Endothelial cell of umbilical vein (primary cell): Measurements from ENCODE around the gene RLF. TPM values are rescaled to one million over a fixed set of nuclear protein-coding genes. Genes with fewer than 3 reads are reported as not detected.
"Not testable (repeated sequence)": the region's sequence is repeated elsewhere in the genome, so short reads cannot be mapped to it uniquely, and the experiment has no call there.

Experiments
- BruUV-seq: library from RNA; stranded (reverse); fragments of 400-500 nt; replicated peaks from 2 replicates; lab custom pipeline; 2021; lab: Mats Ljungman, UMichigan
- CTCF ChIA-PET: fragments of 300-600, 350-600 bp; sonication (Branson Sonifier 250); formaldehyde crosslinking; loops from one replicate; lab custom pipeline; 2021; ENCODE audit warnings: antibody characterized with exemption, inconsistent platforms; lab: Charles Lee
- POLR2A ChIA-PET: fragments of 300-600, 350-600 bp; sonication (Branson Sonifier 250); formaldehyde crosslinking; loops from one replicate; lab custom pipeline; 2021; ENCODE audit warnings: antibody characterized with exemption, inconsistent platforms; lab: Charles Lee
- DNase-seq: peaks from one replicate; pipeline ENCODE4 v3.0.0-alpha.2; 2011; ENCODE audit warnings: low read depth, low spot score
- FAIRE-seq: peaks from 2 replicates; lab custom pipeline; 2011; peaks lifted over from hg19 to GRCh38; lab: Jason Lieb, UNC
- H2AFZ ChIP-seq: 2 replicates; pipeline ENCODE4 v1.6.0; 2012; ENCODE audit warnings: low read depth, low read length, control low read depth, inconsistent platforms
- H3K27ac ChIP-seq: 2 replicates; pipeline ENCODE4 v1.5.1; 2011; ENCODE audit warnings: low read depth, mild to moderate bottlenecking, control low read depth, low read length, moderate library complexity; ENCODE audit not compliant: insufficient read depth
- H3K27me3 ChIP-seq, 2 experiments: 2 replicates each; pipeline versions ENCODE4 v1.6.0 to v1.6.1; 2011; ENCODE audit warnings: low read length in 2 of 2, mixed read lengths in 1 of 2; ENCODE audit not compliant: control insufficient read depth in 2 of 2, insufficient read depth in 2 of 2
- H3K36me3 ChIP-seq, 2 experiments: 2 replicates in 1 of 2; 3 replicates in 1 of 2; pipeline ENCODE4 v1.5.1; 2011; ENCODE audit warnings: low read length in 2 of 2, mild to moderate bottlenecking in 1 of 2, moderate library complexity in 1 of 2; ENCODE audit not compliant: control insufficient read depth in 2 of 2, insufficient read depth in 2 of 2; ENCODE audit errors: extremely low read depth in 1 of 2
- H3K4me1 ChIP-seq: 3 replicates; pipeline ENCODE4 v1.5.1; 2011; ENCODE audit warnings: mild to moderate bottlenecking, low read length; ENCODE audit not compliant: control insufficient read depth, insufficient read depth; ENCODE audit errors: extremely low read depth
- H3K4me2 ChIP-seq: 2 replicates; pipeline ENCODE4 v1.6.1; 2011; ENCODE audit warnings: low read length, control low read depth, mixed read lengths; ENCODE audit not compliant: insufficient read depth
- H3K4me3 ChIP-seq, 3 experiments: fragments of 200-600 bp in 1 of 3; sonication (generic), shearing (Covaris generic) in 1 of 3; replicated peaks in 1 of 3; 2 replicates each; pipeline ENCODE4 v1.5.1; 2011 to 2016; ENCODE audit warnings: control low read depth in 3 of 3, low read length in 3 of 3, mild to moderate bottlenecking in 2 of 3, inconsistent platforms in 1 of 3, low read depth in 1 of 3, moderate library complexity in 1 of 3; ENCODE audit not compliant: insufficient read depth in 1 of 3
- H3K79me2 ChIP-seq: 2 replicates; pipeline ENCODE4 v1.6.0; 2012; ENCODE audit warnings: low read length, inconsistent platforms; ENCODE audit not compliant: control insufficient read depth, insufficient read depth
- H3K9ac ChIP-seq: replicated peaks from 2 replicates; pipeline ENCODE3; 2011; ENCODE audit warnings: low read length, control low read depth; ENCODE audit not compliant: insufficient read depth; ENCODE audit errors: extremely low read depth
- H3K9me1 ChIP-seq: replicated peaks from 3 replicates; pipeline ENCODE4 v1.6.0; 2011; ENCODE audit warnings: mild to moderate bottlenecking, low read length; ENCODE audit not compliant: control insufficient read depth, insufficient read depth; ENCODE audit errors: extremely low read depth
- H3K9me3 ChIP-seq: replicated peaks from 2 replicates; pipeline ENCODE4 v1.5.1; 2012; ENCODE audit warnings: low read length, inconsistent platforms; ENCODE audit not compliant: control insufficient read depth, insufficient read depth
- H4K20me1 ChIP-seq: replicated peaks from 2 replicates; pipeline ENCODE3; 2011; ENCODE audit warnings: mild to moderate bottlenecking, low read length; ENCODE audit not compliant: control insufficient read depth, insufficient read depth; ENCODE audit errors: extremely low read depth
- EZH2 ChIP-seq: IDR thresholded peaks from 2 replicates; pipeline ENCODE4 v1.6.1; 2012; ENCODE audit warnings: borderline replicate concordance, low read depth, mild to moderate bottlenecking, moderate library complexity, low read length, inconsistent platforms; ENCODE audit not compliant: severe bottlenecking
- FOS ChIP-seq: IDR thresholded peaks from 2 replicates; pipeline ENCODE4 v1.6.1; 2011; ENCODE audit warnings: mild to moderate bottlenecking, low read length, moderate library complexity, borderline replicate concordance; ENCODE audit not compliant: insufficient read depth
- GATA2 ChIP-seq: IDR thresholded peaks from 2 replicates; pipeline ENCODE4 v1.7.0; 2011; ENCODE audit warnings: low read depth, mild to moderate bottlenecking, moderate library complexity, mixed read lengths, low read length; ENCODE audit not compliant: insufficient read length, insufficient read depth
- JUN ChIP-seq: IDR thresholded peaks from 2 replicates; pipeline ENCODE4 v1.6.1; 2011; ENCODE audit warnings: borderline replicate concordance, low read depth; ENCODE audit not compliant: insufficient read length, insufficient read depth
- MYC ChIP-seq: IDR thresholded peaks from one replicate; pipeline ENCODE4 v1.6.1; 2011; ENCODE audit warnings: mild to moderate bottlenecking, low read depth, low read length
- POLR2A ChIP-seq: IDR thresholded peaks from 2 replicates; pipeline ENCODE4 v1.6.1; 2012; ENCODE audit warnings: low read depth, mild to moderate bottlenecking, control low read depth, low read length
- POLR2AphosphoS5 ChIP-seq: IDR thresholded peaks from 2 replicates; pipeline ENCODE4 v1.6.1; 2012; ENCODE audit warnings: low read depth, mild to moderate bottlenecking, control low read depth, low read length, moderate library complexity; ENCODE audit not compliant: insufficient read depth
- dilution Hi-C: fragments of 300-500 bp; cut with MboI; formaldehyde crosslinking; loops from one replicate; pipeline ENCODE4 v1.15.0; 2019; ENCODE audit warnings: low sequenced_read_pairs; ENCODE audit not compliant: extremely low pct_ligation_motif_present
- intact Hi-C: fragments of 100-400 bp; cut with micrococcal nuclease; formaldehyde crosslinking; loops from one replicate; pipeline ENCODE4 v1.10.0; 2022
- polyA plus RNA-seq, 4 experiments: library from polyadenylated mRNA; depleted of rRNA in 3 of 4; stranded (reverse) in 3 of 4; unstranded in 1 of 4; fragments of >200 nt; gene quantifications; 2 replicates each; pipeline versions ENCODE4 v1.2.1 to v1.2.3, GENCODE V29; 2011 to 2012; ENCODE audit warnings: missing spikeins in 1 of 4
- total RNA-seq: library from RNA; stranded (reverse); gene quantifications from 2 replicates; pipeline ENCODE4 v1.2.3, GENCODE V29; 2021
- TF ChIP-seq, protein P1 (sequence below), 2 donors: IDR thresholded peaks; 1 replicate in 1 of 2; 2 replicates in 1 of 2; pipeline ENCODE4 v1.5.1; 2011; ENCODE audit warnings: low read length in 2 of 2, mild to moderate bottlenecking in 2 of 2, moderate library complexity in 2 of 2, control low read depth in 1 of 2, inconsistent platforms in 1 of 2, low read depth in 1 of 2; ENCODE audit not compliant: insufficient read depth in 1 of 2; ENCODE audit errors: extremely low read depth in 1 of 2
- TF ChIP-seq, protein P2 (sequence below): IDR thresholded peaks from 2 replicates; pipeline ENCODE4 v1.6.1; 2011; ENCODE audit not compliant: insufficient read depth, insufficient read length

Gene RLF
- total and polyA plus RNA-seq, 2 donors (not counting 3 experiments of a cell fraction or from before 2014, with no cell fraction given) = 2.7 to 9.4 TPM

DNA sequence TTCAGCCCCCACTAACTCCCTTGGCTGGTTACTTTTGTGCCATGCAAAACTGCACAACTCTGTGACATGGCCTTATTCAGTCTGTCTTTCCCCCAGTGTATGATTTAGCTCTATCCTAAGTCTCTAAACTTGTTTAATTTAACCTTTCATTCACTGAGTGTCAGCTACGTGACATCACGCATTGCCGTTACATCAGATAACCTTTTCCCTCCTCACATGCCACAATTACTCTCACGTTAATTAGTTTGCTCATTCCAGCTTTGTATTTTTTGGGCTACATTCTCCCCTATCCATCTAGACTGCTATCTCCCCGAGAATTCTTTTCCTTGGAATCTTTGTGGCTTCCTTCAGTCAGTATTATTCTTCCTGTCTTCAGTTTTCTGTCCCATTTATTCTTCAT lies 57.1 kb downstream of the RLF start:
- CTCF ChIA-PET = no interaction called here
- Histone ChIP-seq H4K20me1 (no peaks in the 10 kb centered on the region), H3K27ac (no peak overlapping the region), H3K27me3 (no peaks in the 10 kb centered on the region), H3K4me1 (no peaks in the 10 kb centered on the region), H3K9ac (no peak overlapping the region), H3K79me2 (no peaks in the 10 kb centered on the region), H2AFZ (no peak overlapping the region), H3K36me3 (no peaks in the 10 kb centered on the region), H3K4me3 (no peak overlapping the region), H3K9me1 (no peaks in the 10 kb centered on the region), H3K9me3 (no peaks in the 10 kb centered on the region), H3K4me2 (no peak overlapping the region)
- no peak for TF ChIP-seq POLR2A
- no peak for TF ChIP-seq FOS
- TF ChIP-seq GATA2 = no peak
- TF ChIP-seq MYC = no peak
- no peak for TF ChIP-seq POLR2AphosphoS5
- no peak for TF ChIP-seq EZH2
- TF ChIP-seq, protein P1, sequence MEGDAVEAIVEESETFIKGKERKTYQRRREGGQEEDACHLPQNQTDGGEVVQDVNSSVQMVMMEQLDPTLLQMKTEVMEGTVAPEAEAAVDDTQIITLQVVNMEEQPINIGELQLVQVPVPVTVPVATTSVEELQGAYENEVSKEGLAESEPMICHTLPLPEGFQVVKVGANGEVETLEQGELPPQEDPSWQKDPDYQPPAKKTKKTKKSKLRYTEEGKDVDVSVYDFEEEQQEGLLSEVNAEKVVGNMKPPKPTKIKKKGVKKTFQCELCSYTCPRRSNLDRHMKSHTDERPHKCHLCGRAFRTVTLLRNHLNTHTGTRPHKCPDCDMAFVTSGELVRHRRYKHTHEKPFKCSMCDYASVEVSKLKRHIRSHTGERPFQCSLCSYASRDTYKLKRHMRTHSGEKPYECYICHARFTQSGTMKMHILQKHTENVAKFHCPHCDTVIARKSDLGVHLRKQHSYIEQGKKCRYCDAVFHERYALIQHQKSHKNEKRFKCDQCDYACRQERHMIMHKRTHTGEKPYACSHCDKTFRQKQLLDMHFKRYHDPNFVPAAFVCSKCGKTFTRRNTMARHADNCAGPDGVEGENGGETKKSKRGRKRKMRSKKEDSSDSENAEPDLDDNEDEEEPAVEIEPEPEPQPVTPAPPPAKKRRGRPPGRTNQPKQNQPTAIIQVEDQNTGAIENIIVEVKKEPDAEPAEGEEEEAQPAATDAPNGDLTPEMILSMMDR (IDR thresholded peaks at IDR 0.05; ENCODE audit: extremely low read depth in 1 of 2, insufficient read depth in 1 of 2, low read depth in 1 of 2, low read length in 2 of 2) = no peak
- TF ChIP-seq, protein P2, sequence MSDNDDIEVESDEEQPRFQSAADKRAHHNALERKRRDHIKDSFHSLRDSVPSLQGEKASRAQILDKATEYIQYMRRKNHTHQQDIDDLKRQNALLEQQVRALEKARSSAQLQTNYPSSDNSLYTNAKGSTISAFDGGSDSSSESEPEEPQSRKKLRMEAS = no peak
- TF ChIP-seq JUN = no peak
- intact Hi-C loops = no loop called here
- POLR2A ChIA-PET = no interaction called here
- FAIRE-seq (no peak), DNase-seq (no peak)
- dilution Hi-C loops = no loop called here
- BruUV-seq = no TSS peak

DNA sequence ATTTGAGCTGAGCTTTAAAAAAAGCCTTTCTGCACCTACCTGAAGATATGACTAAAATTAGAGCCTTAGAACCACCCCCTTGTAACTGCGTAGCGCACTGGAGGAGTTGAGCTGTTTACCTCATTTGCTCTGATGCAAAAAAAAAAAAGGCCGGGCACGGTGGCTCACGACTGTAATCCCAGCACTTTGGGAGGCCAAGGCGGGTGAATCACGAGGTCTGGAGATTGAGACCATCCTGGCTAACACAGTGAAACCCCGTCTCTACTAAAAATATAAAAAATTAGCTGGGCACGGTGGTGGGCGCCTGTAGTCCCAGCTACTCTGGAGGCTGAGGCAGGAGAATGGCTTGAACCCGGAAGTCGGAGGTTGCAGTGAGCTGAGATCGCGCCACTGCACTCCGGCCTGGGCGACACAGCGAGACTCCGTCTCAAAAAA lies 60.3 kb downstream of the RLF start:
- H4K20me1 ChIP-seq, H3K27ac ChIP-seq, H3K9ac ChIP-seq, dilution Hi-C loops, intact Hi-C loops, H3K9me3 ChIP-seq, DNase-seq, BruUV-seq, POLR2A ChIA-PET, H3K4me1 ChIP-seq, H3K27me3 ChIP-seq, H3K4me3 ChIP-seq, FAIRE-seq, H3K36me3 ChIP-seq, H3K79me2 ChIP-seq, H2AFZ ChIP-seq, H3K9me1 ChIP-seq, H3K4me2 ChIP-seq: not testable (repeated sequence)
- CTCF ChIA-PET = interaction anchor here (1.0 to 1.6 kb wide), 5 partner anchors 14 to 183 kb away, joined by 3 to 5 read pairs (median 5); no protein-coding TSS in a partner anchor
